Nucleus accumbens (tissue), 56 donors: ENCODE results near the gene DRG2.

Experiments
- DNase-seq, 56 donors: peaks; one replicate each; lab custom pipeline; 2025; lab: John Stamatoyannopoulos, UW

Gene DRG2

GRCh38 chr17:18071751-18072150, 16.0 kb upstream of the DRG2 start:
- no peak for DNase-seq

- peak in 11 of 56 donors; percentile 4 to 26 (median 11) for DNase-seq
These were observed 13.0 kb upstream of the DRG2 start for GRCh38 chr17:18074566-18075272.

- no peak for DNase-seq
These were observed 10.8 kb upstream of the DRG2 start for GRCh38 chr17:18076936-18077335.

DNA sequence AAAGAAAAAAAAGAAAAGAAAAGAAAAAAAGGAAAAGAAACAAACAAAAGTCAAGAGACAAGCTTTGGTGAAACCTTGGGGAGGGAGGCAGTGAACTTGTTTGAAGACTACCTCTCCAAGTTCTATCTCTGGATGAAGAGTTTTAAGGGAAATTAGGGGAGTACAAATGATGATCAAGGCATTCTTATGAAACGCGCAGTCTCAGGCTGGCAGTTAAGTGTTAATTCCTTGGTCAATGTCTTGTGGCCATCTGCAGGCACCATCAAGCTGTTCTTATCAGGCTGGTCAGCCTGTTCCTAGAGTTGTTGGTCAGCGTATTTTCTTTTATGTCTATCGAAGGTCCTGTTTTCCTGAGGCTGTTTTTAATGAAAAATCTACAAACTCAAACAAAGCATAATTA, 8.2 kb upstream of the DRG2 start:
- no peak for DNase-seq

- no peak for DNase-seq
These were observed 3.5 kb upstream of the DRG2 start for GRCh38 chr17:18084256-18084655.

DNA sequence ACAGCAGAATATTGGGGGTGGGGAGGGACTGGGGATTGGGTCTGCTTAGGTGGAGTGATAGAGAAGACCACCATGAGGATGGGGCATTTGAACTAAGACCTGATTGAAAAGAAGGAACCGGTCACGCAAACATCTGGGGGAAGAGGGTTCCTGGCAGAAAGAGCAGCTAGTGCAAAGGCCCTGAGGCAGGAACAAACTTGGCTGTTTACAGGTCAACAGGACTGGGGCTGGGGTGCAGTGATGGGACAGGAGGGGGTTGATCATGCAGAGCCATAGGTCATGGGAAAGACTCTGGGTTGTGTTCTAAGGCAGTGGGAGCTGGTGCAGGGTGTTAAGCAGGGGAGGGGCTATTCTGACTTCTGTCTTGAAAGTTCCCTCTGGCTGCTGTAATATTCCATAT, 1.9 kb downstream of the DRG2 start:
- no peak for DNase-seq

DNA sequence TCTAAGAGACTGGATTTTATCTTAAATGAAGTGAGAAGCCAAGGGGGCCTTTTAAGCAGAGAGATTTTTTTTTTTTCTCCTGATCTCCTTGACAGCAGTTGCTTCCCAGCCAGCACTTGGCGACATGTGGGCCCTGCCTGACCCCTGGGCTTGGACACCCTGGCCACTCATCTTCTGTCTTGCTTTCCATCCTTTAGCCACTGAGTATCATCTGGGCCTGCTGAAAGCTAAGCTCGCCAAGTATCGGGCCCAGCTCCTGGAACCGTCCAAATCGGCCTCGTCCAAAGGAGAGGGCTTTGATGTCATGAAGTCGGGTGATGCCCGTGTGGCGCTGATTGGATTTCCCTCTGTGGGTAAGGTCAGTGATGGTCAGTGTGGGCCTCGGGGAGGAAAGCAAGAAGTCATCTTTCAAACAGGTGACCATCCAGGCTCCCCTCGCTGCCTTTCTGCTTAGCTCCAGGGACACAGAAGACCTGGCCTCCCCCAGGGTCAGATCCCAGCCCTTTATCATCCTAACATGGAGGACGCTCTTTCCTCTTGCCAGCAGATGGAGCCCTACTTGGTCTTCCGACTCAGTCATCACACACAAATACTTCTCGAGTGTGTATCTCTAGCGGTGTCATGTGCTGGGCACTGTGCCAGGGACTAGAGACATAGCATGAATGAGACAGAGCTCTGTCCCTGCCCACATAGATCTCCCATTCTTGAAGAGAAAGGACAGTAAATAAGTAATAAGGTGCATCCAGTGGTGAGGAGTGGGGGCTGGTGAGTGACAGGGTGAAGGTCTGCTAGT, 6.1 kb downstream of the DRG2 start:
- DNase-seq = peak in 7 of 56 donors; percentile 11 to 33 (median 21)

DNA sequence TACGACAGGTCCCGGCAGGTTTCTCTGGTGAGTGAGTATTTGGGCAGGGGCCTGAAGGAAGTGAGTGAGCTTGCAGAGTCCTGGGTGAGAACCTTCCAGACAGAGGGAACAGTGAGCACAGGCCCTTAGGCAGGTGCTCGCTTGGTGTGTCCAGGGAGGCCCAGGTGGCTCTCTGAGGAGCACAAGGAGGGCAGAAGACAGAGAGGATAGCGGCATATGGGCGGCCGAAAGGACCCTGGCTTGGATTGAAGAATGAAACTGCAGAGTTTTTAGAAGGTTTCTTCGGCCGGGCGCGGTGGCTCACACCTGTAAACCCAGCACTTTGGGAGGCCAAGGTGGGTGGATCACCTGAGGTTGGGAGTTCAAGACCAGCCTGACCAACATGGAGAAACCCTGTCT, 6.7 kb downstream of the DRG2 start:
- DNase-seq = no peak

DNA sequence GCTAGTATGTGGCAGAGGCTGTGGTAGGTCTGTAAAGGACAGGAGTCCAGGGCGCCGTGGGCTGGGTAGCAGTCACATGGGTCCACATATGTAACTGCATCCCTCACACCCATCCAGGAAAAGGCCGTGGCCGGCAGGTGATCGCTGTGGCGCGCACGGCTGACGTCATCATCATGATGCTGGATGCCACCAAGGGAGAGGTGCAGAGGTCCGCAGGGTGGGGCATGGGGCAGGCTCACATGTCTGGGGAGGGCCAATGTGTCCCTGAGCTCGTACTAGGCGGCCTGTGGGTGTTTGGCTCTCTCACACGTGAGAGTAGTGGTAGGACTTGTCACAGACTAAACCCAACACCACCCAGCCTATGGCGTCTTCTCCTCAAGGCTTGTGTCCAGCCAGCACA, 11.8 kb downstream of the DRG2 start:
- DNase-seq = no peak

- DNase-seq = no peak
These were observed 12.9 kb downstream of the DRG2 start for GRCh38 chr17:18100616-18101015.

DNA sequence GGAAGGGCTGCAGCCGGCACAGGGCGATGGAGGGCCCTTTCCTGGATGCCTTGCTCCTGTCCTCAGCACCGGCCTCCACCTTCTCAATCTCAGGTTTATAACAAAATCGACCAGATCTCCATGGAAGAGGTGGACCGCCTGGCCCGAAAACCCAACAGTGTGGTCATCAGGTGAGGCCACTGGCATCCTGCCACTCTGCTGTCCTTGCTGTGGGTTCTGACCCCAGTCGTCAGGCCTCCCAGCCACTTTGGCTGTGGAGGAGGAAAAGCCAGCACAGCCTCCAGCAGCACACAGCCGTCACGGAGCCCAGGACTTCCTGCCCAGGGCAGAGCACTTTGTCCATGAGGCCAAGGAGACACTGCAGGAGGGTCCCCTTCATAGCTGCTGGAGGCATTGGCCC, 14.1 kb downstream of the DRG2 start:
- DNase-seq = no peak

- DNase-seq = no peak
These were observed 14.9 kb downstream of the DRG2 start for GRCh38 chr17:18102640-18103039.

- DNase-seq = no peak
These were observed 17.3 kb downstream of the DRG2 start for GRCh38 chr17:18105027-18105426.

DNA sequence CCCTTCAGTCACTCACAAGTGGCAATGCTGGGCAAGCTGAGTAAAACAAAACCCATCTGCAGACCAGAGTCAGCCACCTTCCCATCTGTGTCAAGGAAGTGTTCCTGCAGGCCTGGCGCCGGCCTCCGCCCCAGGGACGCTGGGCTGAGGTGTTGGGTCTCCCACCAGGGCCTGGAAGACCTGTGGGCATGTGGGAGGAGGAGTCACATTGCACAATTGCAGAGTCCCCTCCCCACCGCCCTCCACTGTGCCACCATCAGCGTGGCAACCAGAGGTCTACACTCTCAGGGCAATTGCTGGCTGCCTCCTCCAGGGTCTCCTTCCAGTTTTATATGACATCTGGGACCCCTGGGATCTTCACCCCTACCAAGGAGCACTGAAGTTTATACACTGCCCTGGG, 17.8 kb downstream of the DRG2 start:
- DNase-seq = no peak

DNA sequence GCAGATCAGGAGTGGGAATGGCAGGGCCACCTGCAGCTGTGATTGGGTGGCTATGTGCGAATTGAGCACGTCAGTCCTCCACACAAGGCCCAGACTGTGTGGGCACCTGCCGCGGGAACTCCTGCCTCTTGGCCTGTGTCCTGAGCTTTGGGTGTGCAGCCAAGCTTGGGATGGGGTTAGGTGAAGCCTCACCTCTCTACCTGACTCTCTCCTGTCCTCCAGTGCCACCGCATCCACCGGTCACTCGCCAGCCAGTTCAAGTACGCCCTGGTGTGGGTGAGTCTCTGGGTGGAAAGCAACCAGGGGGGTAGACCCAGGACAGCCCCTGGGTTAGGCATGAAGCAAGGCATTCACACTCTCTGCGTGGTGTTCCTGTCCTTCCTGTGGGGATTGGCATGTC, 18.5 kb downstream of the DRG2 start:
- no peak for DNase-seq

DNA sequence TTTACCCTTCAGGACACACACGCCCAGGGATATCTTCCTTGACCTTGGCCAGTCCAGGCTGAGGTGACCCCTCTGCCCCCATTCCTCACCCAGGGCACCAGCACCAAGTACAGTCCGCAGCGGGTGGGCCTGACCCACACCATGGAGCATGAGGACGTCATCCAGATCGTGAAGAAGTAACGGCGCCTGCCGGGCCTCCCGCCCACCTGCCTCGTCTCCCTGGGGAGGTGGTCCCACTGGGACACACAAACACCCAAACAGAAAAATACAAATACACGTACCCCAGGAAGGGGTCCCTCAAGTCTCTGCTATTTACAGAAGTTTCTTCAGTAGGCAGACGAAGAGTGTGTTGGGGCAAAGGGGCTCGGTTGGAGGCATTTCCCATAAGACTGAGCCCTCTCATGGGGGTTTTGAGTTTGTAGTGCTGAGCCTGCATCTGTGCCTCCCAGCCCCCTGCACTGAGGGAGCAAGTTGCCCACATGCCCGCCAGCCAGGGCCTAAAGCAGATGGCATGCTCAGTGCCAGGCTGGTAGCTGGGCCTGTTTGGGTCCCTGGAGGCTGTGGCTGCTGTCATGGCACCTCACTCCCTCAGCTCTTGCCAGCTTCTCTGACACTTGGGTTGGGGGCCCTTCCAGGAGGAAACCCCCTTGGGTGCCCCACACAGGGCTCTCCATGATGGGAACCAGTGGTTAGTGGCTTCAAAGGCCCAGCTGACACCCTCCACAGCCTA, 19.5 kb downstream of the DRG2 start:
- no peak for DNase-seq

GRCh38 chr17:18107971-18108370, 20.2 kb downstream of the DRG2 start:
- DNase-seq = peak in 4 of 56 donors; percentile 17 to 40 (median 26)

DNA sequence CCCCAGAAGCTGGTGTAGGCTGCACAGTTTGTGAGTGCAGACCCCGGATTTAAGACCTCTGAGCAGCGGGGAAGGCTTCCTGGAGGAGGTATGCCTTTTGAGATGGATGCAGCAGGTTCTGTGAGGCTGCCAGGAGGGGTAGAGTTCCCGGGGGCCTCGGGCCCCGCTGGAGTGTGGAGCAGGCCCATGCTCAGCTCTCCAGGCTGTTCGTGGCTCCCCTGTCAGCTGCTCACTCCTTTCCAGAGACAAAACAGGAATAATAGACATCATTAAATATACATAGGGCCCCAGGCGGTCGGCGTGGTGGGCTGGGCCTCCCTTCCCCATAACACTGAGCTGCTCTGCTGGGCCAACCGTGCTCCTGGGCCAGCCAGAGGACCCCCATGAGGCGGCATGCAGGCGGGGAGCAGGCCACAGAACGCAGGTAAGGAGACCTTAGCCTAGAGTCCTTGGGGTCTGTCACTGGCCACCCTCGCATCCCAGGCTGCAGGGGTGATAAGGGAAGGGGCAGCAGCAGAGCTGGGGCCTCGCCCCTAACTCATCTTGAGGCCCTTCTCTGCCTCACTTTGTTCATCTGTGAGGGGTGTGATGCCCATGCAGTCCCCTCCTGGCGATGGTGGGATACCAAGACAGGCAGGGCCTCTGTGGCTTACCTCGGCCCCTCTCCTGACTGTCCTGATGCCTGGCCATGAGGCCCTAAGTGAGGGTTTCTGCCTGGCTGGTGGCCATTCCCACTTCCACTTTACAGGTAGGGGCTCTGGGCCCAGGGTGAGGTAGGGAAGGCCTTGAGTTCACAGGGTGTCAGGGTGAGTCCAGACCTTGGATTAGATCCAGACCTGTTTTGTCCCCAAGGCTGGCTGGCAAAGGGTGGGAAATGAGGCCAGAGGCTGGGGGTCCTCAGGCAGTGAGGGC, 20.9 kb downstream of the DRG2 start, which contains the start of gene MYO15A:
TSS of gene MYO15A (plus strand) at position 356 of the 912 bp plus-strand sequence. CDS start 10,045 bp downstream, outside the sequence.
- no peak for DNase-seq

DNA sequence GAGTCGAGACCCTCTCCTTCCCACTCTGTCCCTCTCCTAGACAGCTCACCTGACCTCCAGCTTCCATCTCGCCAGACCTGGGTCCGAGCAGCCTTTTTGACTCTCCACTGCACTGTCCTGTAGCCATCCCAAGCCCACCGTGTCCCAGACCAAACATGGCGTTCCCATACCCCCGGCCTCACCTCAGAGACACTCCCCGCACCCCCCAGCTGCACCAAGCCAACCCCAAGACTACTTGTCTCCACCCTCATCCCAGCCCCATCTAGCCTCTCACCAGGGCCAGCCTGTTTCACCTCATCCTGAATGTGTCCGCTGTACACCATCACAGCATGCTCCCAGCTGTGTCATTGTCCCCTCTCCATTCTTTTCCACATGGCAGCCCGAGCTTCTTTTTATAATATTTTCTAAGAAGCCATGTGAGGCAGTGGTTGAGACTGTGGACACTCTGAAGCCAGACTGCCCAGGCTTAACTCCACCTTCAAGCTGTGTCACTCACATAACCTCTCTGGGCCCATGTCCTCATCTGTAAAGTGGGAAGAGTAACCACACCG, 22.3 kb downstream of the DRG2 start:
- no peak for DNase-seq

GRCh38 chr17:18110636-18111145, 22.9 kb downstream of the DRG2 start:
- no peak for DNase-seq
